ENCODE results near the gene GNAQ. TPM values are rescaled to one million over a fixed set of nuclear protein-coding genes. Genes with fewer than 3 reads are reported as not detected.
A peak's percentile ranks its signal among the peaks of the same experiment; 100 is the strongest.

Gene GNAQ
- total and polyA plus RNA-seq, 3 donors from 2014 or later = 23.5 to 42.9 (median 39.4) TPM

GRCh38 chr9:77752554-77752953, 279.1 kb downstream of the GNAQ start:
- Histone ChIP-seq H3K27ac (no peak overlapping the region), H3K27me3 (no peaks in the 10 kb centered on the region), H3K4me3 (no peak overlapping the region), H3K36me3 (ENCODE audit: low read depth, missing control alignments) (no peaks in the 10 kb centered on the region), H3K9me3 (no peaks in the 10 kb centered on the region), H3K4me1 (peaks cover 12% of the 10 kb centered on the region)
- TF ChIP-seq POLR2A (IDR thresholded peaks at IDR 0.05) = no peak
- TF ChIP-seq, protein P1, sequence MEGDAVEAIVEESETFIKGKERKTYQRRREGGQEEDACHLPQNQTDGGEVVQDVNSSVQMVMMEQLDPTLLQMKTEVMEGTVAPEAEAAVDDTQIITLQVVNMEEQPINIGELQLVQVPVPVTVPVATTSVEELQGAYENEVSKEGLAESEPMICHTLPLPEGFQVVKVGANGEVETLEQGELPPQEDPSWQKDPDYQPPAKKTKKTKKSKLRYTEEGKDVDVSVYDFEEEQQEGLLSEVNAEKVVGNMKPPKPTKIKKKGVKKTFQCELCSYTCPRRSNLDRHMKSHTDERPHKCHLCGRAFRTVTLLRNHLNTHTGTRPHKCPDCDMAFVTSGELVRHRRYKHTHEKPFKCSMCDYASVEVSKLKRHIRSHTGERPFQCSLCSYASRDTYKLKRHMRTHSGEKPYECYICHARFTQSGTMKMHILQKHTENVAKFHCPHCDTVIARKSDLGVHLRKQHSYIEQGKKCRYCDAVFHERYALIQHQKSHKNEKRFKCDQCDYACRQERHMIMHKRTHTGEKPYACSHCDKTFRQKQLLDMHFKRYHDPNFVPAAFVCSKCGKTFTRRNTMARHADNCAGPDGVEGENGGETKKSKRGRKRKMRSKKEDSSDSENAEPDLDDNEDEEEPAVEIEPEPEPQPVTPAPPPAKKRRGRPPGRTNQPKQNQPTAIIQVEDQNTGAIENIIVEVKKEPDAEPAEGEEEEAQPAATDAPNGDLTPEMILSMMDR (IDR thresholded peaks at IDR 0.05) = no peak
- intact Hi-C loops (cut with DNase I; ENCODE audit: low total_unique reads) = no loop called here
- WGBS, 2 donors = 48 to 64% methylated on average over 1 of the region's 1 CpG
- DNase-seq = no peak

- Histone ChIP-seq H3K4me1 (peaks cover 12% of the 10 kb centered on the region), H3K4me3 (no peak overlapping the region), H3K27ac (no peak overlapping the region), H3K27me3 (no peaks in the 10 kb centered on the region), H3K9me3 (no peaks in the 10 kb centered on the region), H3K36me3 (ENCODE audit: low read depth, missing control alignments) (no peaks in the 10 kb centered on the region)
- TF ChIP-seq POLR2A (IDR thresholded peaks at IDR 0.05) = no peak
- TF ChIP-seq, protein P1 (IDR thresholded peaks at IDR 0.05) = peak; percentile 10 to 37 (median 37)
- no peak for DNase-seq
- 43 to 47% methylated on average over 8 of the region's 8 CpGs for WGBS, 2 donors
- intact Hi-C loops (cut with DNase I; ENCODE audit: low total_unique reads) = no loop called here
Observed at GRCh38 chr9:77751341-77752091, 280.1 kb downstream of the GNAQ start.

DNA sequence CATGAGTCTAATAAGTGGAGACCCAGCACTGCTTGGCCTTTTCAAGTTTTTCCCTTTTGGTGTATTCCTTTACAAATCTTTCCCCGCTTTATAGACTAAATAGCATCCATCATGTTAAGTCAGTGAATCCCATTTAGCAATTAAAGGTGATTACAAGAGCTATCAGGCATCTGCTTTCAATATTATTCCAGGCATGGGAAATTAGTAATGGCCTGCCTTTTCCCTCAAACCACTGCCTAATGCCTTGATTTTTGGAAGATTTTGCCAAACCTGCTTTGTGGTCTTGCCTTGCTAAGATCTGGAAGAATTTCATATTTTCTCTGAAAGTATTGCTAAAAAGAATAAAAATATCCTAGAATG, 280.6 kb downstream of the GNAQ start:
- intact Hi-C loops (cut with DNase I; ENCODE audit: low total_unique reads) = no loop called here

DNA sequence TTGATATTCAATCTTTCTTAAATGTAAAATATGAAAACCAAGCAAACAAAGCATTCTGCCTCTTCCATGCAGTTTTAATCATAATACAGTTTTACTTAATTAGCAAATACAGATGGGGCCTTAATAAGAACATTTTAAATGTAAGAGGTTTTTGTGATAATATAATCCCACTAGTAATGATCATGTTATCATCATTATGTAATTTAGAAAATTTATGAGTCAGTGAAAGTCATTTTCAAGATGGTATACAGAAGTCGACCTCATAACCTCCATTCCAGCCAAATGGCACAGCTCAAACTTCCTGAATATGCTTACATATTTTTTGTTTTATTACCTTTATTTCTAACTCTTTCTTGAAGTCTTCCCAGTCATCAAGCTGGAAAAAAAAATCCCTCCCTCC, 281.3 kb downstream of the GNAQ start:
- WGBS, 2 donors = 83 to 86% methylated on average over 1 of the region's 1 CpG
- Histone ChIP-seq H3K36me3 (ENCODE audit: low read depth, missing control alignments) (no peaks in the 10 kb centered on the region), H3K27me3 (no peaks in the 10 kb centered on the region), H3K9me3 (no peaks in the 10 kb centered on the region), H3K27ac (no peak overlapping the region), H3K4me3 (no peak overlapping the region), H3K4me1 (peaks cover 12% of the 10 kb centered on the region)
- TF ChIP-seq, protein P1 (IDR thresholded peaks at IDR 0.05) = no peak
- no peak for TF ChIP-seq POLR2A (IDR thresholded peaks at IDR 0.05)
- intact Hi-C loops (cut with DNase I; ENCODE audit: low total_unique reads) = no loop called here
- no peak for DNase-seq

More for the DNA sequence above, 280.6 kb downstream of the GNAQ start:
- WGBS, 2 donors = 95 to 100% methylated on average over 1 of the region's 1 CpG
- H3K9me3 ChIP-seq = no peaks in the 10 kb centered on the region
- H3K27ac ChIP-seq = no peak overlapping the region
- H3K4me1 ChIP-seq = peaks cover 12% of the 10 kb centered on the region
- no peak overlapping the region for H3K4me3 ChIP-seq
- no peak for DNase-seq
- TF ChIP-seq POLR2A (IDR thresholded peaks at IDR 0.05) = no peak
- TF ChIP-seq, protein P1 (IDR thresholded peaks at IDR 0.05) = no peak
- no peaks in the 10 kb centered on the region for H3K36me3 ChIP-seq (ENCODE audit: low read depth, missing control alignments)
- no peaks in the 10 kb centered on the region for H3K27me3 ChIP-seq

Data from testis (tissue), 3 donors.